Upper lobe of left lung (tissue), 4 donors: Measurements from ENCODE around the gene SNTG2.

ENCODE experiments used
- EP300 ChIP-seq, 4 donors: sonication (generic); formaldehyde crosslinking; IDR thresholded peaks; one replicate each; pipeline ENCODE4 v1.5.1; 2017; ENCODE audit warnings: antibody characterized with exemption in 4 of 4, control low read depth in 2 of 4
- POLR2A ChIP-seq, 4 donors: fragments of 450-650 bp; IDR thresholded peaks; one replicate each; pipeline ENCODE4 v1.5.1; 2016 to 2017; ENCODE audit warnings: antibody characterized with exemption in 4 of 4, mild to moderate bottlenecking in 2 of 4
- POLR2AphosphoS5 ChIP-seq, 2 donors: sonication (generic); formaldehyde crosslinking; IDR thresholded peaks; one replicate each; pipeline ENCODE4 v1.5.1; 2017; ENCODE audit warnings: antibody characterized with exemption in 2 of 2
- TF ChIP-seq, protein P1 (sequence below), 6 experiments: fragments of 450-650 bp in 4 of 6; fragments of 200-600 bp in 2 of 6; sonication (generic) in 2 of 6; IDR thresholded peaks; one replicate each; pipeline ENCODE4 v1.5.1; 2016 to 2019; ENCODE audit warnings: antibody characterized with exemption in 6 of 6

DNA sequence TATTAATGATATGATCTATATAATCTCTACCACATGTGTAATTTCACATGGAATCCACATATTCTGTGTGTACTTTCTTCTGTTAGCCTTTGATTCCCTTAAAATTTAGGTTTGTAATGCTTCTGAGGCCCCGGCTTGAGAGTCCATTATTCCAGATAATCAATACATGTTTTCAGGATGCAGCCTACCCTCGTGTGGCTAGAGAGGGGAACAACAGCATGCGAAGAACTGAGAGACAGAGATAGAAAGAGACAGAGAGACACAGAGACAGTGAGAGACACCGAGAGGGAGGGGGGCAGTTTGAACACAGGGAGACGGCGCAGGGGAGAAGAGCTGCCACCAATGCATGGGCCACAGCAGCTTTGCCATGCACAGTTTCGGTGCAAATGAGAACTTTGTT is 185.4 kb downstream of the SNTG2 start:
- TF ChIP-seq POLR2A (IDR thresholded peaks at IDR 0.05) = no peak
- TF ChIP-seq, protein P1, sequence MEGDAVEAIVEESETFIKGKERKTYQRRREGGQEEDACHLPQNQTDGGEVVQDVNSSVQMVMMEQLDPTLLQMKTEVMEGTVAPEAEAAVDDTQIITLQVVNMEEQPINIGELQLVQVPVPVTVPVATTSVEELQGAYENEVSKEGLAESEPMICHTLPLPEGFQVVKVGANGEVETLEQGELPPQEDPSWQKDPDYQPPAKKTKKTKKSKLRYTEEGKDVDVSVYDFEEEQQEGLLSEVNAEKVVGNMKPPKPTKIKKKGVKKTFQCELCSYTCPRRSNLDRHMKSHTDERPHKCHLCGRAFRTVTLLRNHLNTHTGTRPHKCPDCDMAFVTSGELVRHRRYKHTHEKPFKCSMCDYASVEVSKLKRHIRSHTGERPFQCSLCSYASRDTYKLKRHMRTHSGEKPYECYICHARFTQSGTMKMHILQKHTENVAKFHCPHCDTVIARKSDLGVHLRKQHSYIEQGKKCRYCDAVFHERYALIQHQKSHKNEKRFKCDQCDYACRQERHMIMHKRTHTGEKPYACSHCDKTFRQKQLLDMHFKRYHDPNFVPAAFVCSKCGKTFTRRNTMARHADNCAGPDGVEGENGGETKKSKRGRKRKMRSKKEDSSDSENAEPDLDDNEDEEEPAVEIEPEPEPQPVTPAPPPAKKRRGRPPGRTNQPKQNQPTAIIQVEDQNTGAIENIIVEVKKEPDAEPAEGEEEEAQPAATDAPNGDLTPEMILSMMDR (IDR thresholded peaks at IDR 0.05) = no peak
- TF ChIP-seq POLR2AphosphoS5 (IDR thresholded peaks at IDR 0.05) = no peak
- no peak for TF ChIP-seq EP300 (IDR thresholded peaks at IDR 0.05)
